Ovary (tissue), 3 donors: ENCODE data around the gene FNIP2.

Source experiments
- EP300 ChIP-seq: sonication (generic); formaldehyde crosslinking; IDR thresholded peaks from one replicate; pipeline ENCODE4 v1.6.1; 2017; ENCODE audit warnings: antibody characterized with exemption
- TF ChIP-seq, protein P1 (sequence below), 3 donors: fragments of 450-650 bp in 2 of 3; fragments of 200-600 bp in 1 of 3; IDR thresholded peaks; one replicate each; pipeline versions ENCODE4 v1.5.1 to v1.8.0; 2016 to 2022; ENCODE audit warnings: antibody characterized with exemption in 3 of 3, mild to moderate bottlenecking in 1 of 3
- donor health status: DM: no; HTN: no; CAD: no.

DNA sequence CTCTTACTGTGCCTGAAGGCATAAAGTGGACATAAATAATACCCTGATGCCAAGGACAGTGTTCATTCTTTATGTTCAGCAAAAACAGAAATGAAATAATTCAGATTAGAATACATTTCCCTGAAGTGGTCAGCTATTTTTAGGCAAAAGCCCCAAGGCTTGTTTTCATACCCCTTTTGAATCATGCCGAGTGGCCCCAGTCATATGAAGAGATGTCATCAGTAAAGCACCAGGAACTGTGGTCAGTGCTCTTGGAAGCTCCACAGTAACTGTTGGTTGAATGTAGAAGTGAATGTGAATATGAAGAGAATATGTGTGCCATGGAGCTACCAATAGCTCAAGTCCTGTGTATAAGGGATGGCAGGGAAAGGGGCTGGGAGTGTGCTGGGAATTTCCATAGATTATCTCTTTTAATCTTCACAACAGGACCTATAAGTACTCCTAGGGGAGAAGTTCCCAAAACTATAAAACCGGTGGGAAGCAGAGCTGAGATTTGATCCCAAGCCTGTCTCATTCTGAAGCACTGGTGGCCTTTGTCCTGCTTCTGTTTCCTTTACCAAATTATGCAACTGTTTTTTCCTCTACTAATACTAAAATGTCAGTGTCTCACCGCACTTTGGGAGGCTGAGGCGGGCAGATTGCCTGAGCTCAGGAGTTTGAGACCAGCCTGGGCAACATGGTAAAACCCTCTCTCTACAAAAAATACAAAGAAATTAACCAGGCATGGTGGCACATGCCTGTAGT lies 52.6 kb downstream of the FNIP2 start:
- TF ChIP-seq, protein P1, sequence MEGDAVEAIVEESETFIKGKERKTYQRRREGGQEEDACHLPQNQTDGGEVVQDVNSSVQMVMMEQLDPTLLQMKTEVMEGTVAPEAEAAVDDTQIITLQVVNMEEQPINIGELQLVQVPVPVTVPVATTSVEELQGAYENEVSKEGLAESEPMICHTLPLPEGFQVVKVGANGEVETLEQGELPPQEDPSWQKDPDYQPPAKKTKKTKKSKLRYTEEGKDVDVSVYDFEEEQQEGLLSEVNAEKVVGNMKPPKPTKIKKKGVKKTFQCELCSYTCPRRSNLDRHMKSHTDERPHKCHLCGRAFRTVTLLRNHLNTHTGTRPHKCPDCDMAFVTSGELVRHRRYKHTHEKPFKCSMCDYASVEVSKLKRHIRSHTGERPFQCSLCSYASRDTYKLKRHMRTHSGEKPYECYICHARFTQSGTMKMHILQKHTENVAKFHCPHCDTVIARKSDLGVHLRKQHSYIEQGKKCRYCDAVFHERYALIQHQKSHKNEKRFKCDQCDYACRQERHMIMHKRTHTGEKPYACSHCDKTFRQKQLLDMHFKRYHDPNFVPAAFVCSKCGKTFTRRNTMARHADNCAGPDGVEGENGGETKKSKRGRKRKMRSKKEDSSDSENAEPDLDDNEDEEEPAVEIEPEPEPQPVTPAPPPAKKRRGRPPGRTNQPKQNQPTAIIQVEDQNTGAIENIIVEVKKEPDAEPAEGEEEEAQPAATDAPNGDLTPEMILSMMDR (IDR thresholded peaks at IDR 0.05): no peak
- no peak for TF ChIP-seq EP300
